Neural progenitor cell (in vitro differentiated cells): ENCODE measurements around the gene FEM1B.

Experiments used
- EZH2 ChIP-seq: fragments of 200-600 bp; sonication (generic); IDR thresholded peaks from 2 replicates; pipeline ENCODE4 v1.6.1; 2017; ENCODE audit warnings: antibody characterized with exemption, mild to moderate bottlenecking, moderate library complexity
- EZH2phosphoT487 ChIP-seq: fragments of 200-600 bp; sonication (generic); IDR thresholded peaks from 2 replicates; pipeline ENCODE4 v1.6.1; 2017; ENCODE audit warnings: antibody characterized with exemption
- TF ChIP-seq, protein P1 (sequence below): fragments of 200-600 bp; sonication (generic); IDR thresholded peaks from 2 replicates; pipeline ENCODE4 v1.5.1; 2017; ENCODE audit warnings: antibody characterized with exemption, mild to moderate bottlenecking

- TF ChIP-seq, protein P1, sequence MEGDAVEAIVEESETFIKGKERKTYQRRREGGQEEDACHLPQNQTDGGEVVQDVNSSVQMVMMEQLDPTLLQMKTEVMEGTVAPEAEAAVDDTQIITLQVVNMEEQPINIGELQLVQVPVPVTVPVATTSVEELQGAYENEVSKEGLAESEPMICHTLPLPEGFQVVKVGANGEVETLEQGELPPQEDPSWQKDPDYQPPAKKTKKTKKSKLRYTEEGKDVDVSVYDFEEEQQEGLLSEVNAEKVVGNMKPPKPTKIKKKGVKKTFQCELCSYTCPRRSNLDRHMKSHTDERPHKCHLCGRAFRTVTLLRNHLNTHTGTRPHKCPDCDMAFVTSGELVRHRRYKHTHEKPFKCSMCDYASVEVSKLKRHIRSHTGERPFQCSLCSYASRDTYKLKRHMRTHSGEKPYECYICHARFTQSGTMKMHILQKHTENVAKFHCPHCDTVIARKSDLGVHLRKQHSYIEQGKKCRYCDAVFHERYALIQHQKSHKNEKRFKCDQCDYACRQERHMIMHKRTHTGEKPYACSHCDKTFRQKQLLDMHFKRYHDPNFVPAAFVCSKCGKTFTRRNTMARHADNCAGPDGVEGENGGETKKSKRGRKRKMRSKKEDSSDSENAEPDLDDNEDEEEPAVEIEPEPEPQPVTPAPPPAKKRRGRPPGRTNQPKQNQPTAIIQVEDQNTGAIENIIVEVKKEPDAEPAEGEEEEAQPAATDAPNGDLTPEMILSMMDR, result no peak
- TF ChIP-seq EZH2 (no peak), EZH2phosphoT487 (no peak)
Measured at GRCh38 chr15:68337826-68338225, 60.3 kb downstream of the FEM1B start.
